Measurements from ENCODE around the gene PRPH2. TPM values are rescaled to one million over a fixed set of nuclear protein-coding genes. Genes with fewer than 3 reads are reported as not detected.

The PRPH2 gene
- polyA plus RNA-seq, 1 of the 3 experiments (the other 2 are of a cell fraction), result not detected

DNA sequence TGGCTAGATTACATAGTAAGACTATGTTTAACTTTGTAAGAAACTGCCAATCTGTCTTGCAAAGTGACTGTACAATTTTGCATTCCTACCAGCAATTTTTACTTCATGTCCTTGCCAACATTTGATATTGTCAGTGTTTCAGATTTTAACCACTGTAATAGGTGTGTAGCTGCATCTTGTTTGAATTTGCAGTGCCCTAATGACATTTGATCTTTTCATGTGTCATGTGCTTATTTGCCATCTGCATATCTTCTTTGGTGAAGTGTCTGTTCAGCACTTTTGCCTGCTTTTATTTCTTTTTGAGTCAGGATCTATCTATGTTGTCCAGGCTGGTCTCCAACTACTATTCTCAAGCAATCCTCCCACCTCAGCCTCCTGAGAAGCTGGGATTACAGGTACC is 2.4 kb upstream of the PRPH2 start:
- H4K20me1 ChIP-seq (ENCODE audit: insufficient read depth), result no peaks in the 10 kb centered on the region
- H3K4me3 ChIP-seq (ENCODE audit: low read depth in 2 of 2, low read length in 1 of 2), result no peak overlapping the region
- no peak overlapping the region for H3K27ac ChIP-seq (ENCODE audit: low read depth in 2 of 2, low read length in 1 of 2)
- TF ChIP-seq FOXJ3 (CRISPR knock-in tag; IDR thresholded peaks at IDR 0.05) (no peak), TCF12 (IDR thresholded peaks at IDR 0.05) (no peak), MXI1 (IDR thresholded peaks at IDR 0.05; ENCODE audit: low read depth, low read length) (no peak), RAD21 (IDR thresholded peaks at IDR 0.05; ENCODE audit: low read length) (no peak), TEAD4 (IDR thresholded peaks at IDR 0.05; ENCODE audit: borderline replicate concordance, insufficient read depth) (no peak), RFX5 (IDR thresholded peaks at IDR 0.05; ENCODE audit: low read length) (no peak), FOXM1 (IDR thresholded peaks at IDR 0.05; ENCODE audit: low read depth) (no peak), GABPA (IDR thresholded peaks at IDR 0.05; ENCODE audit: low read depth) (no peak), POLR2AphosphoS5 (IDR thresholded peaks at IDR 0.05; ENCODE audit: low read depth, low read length) (no peak), JUND (IDR thresholded peaks at IDR 0.05) (no peak), MEF2A (IDR thresholded peaks at IDR 0.05; ENCODE audit: borderline replicate concordance, low read depth) (no peak), FOSL2 (IDR thresholded peaks at IDR 0.05; ENCODE audit: borderline replicate concordance, low read depth) (no peak), SIN3A (IDR thresholded peaks at IDR 0.05; ENCODE audit: borderline replicate concordance, low read depth, low read length) (no peak), RXRA (IDR thresholded peaks at IDR 0.05; ENCODE audit: borderline replicate concordance, low read depth) (no peak), CHD2 (IDR thresholded peaks at IDR 0.05; ENCODE audit: low read length, partially characterized antibody) (no peak)
- TF ChIP-seq, protein P1, sequence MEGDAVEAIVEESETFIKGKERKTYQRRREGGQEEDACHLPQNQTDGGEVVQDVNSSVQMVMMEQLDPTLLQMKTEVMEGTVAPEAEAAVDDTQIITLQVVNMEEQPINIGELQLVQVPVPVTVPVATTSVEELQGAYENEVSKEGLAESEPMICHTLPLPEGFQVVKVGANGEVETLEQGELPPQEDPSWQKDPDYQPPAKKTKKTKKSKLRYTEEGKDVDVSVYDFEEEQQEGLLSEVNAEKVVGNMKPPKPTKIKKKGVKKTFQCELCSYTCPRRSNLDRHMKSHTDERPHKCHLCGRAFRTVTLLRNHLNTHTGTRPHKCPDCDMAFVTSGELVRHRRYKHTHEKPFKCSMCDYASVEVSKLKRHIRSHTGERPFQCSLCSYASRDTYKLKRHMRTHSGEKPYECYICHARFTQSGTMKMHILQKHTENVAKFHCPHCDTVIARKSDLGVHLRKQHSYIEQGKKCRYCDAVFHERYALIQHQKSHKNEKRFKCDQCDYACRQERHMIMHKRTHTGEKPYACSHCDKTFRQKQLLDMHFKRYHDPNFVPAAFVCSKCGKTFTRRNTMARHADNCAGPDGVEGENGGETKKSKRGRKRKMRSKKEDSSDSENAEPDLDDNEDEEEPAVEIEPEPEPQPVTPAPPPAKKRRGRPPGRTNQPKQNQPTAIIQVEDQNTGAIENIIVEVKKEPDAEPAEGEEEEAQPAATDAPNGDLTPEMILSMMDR (IDR thresholded peaks at IDR 0.05), result no peak
- TF ChIP-seq, protein P2, sequence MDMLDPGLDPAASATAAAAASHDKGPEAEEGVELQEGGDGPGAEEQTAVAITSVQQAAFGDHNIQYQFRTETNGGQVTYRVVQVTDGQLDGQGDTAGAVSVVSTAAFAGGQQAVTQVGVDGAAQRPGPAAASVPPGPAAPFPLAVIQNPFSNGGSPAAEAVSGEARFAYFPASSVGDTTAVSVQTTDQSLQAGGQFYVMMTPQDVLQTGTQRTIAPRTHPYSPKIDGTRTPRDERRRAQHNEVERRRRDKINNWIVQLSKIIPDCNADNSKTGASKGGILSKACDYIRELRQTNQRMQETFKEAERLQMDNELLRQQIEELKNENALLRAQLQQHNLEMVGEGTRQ (IDR thresholded peaks at IDR 0.05; ENCODE audit: borderline replicate concordance, low read depth, low read length), result no peak
- TF ChIP-seq, protein P3, sequence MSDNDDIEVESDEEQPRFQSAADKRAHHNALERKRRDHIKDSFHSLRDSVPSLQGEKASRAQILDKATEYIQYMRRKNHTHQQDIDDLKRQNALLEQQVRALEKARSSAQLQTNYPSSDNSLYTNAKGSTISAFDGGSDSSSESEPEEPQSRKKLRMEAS (IDR thresholded peaks at IDR 0.05; ENCODE audit: low read depth), result no peak
- TF ChIP-seq, protein P4, sequence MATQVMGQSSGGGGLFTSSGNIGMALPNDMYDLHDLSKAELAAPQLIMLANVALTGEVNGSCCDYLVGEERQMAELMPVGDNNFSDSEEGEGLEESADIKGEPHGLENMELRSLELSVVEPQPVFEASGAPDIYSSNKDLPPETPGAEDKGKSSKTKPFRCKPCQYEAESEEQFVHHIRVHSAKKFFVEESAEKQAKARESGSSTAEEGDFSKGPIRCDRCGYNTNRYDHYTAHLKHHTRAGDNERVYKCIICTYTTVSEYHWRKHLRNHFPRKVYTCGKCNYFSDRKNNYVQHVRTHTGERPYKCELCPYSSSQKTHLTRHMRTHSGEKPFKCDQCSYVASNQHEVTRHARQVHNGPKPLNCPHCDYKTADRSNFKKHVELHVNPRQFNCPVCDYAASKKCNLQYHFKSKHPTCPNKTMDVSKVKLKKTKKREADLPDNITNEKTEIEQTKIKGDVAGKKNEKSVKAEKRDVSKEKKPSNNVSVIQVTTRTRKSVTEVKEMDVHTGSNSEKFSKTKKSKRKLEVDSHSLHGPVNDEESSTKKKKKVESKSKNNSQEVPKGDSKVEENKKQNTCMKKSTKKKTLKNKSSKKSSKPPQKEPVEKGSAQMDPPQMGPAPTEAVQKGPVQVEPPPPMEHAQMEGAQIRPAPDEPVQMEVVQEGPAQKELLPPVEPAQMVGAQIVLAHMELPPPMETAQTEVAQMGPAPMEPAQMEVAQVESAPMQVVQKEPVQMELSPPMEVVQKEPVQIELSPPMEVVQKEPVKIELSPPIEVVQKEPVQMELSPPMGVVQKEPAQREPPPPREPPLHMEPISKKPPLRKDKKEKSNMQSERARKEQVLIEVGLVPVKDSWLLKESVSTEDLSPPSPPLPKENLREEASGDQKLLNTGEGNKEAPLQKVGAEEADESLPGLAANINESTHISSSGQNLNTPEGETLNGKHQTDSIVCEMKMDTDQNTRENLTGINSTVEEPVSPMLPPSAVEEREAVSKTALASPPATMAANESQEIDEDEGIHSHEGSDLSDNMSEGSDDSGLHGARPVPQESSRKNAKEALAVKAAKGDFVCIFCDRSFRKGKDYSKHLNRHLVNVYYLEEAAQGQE (IDR thresholded peaks at IDR 0.05; ENCODE audit: low read depth, low read length), result no peak
- TF ChIP-seq, protein P5, sequence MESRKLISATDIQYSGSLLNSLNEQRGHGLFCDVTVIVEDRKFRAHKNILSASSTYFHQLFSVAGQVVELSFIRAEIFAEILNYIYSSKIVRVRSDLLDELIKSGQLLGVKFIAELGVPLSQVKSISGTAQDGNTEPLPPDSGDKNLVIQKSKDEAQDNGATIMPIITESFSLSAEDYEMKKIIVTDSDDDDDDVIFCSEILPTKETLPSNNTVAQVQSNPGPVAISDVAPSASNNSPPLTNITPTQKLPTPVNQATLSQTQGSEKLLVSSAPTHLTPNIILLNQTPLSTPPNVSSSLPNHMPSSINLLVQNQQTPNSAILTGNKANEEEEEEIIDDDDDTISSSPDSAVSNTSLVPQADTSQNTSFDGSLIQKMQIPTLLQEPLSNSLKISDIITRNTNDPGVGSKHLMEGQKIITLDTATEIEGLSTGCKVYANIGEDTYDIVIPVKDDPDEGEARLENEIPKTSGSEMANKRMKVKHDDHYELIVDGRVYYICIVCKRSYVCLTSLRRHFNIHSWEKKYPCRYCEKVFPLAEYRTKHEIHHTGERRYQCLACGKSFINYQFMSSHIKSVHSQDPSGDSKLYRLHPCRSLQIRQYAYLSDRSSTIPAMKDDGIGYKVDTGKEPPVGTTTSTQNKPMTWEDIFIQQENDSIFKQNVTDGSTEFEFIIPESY (IDR thresholded peaks at IDR 0.05; ENCODE audit: borderline replicate concordance, low read depth), result no peak
- ChIA-PET POLR2A (no interaction called here), CTCF (interaction anchor here (1.4 to 4.0 kb wide), 6 partner anchors 23 to 76 kb away, joined by 3 to 58 read pairs (median 10); no protein-coding TSS in a partner anchor)
- no peaks in the 10 kb centered on the region for H3K9me2 ChIP-seq
- no peak for DNase-seq
- H3K9me3 ChIP-seq, result no peaks in the 10 kb centered on the region
- no peaks in the 10 kb centered on the region for H3F3A ChIP-seq (replicated peaks; ENCODE audit: insufficient read depth)
- H3K9ac ChIP-seq, result no peak overlapping the region
- peaks cover 0 to 7% of the 10 kb centered on the region in 2 experiments; a peak in 1 of 4 replicates for H3K4me1 ChIP-seq (ENCODE audit: control insufficient read depth in 1 of 2, insufficient read depth in 2 of 2, low read depth in 1 of 2, low read length in 1 of 2)
- no peak overlapping the region for H2AFZ ChIP-seq (ENCODE audit: low read depth)
- H3K36me3 ChIP-seq (replicated peaks in 1 of 2; ENCODE audit: control insufficient read depth in 1 of 2, insufficient read depth in 2 of 2, low read length in 1 of 2), result no peaks in the 10 kb centered on the region
- H3K4me2 ChIP-seq, result no peak overlapping the region
- H3K79me2 ChIP-seq (ENCODE audit: insufficient read depth), result no peaks in the 10 kb centered on the region
- H3K27me3 ChIP-seq (ENCODE audit: insufficient read depth), result no peaks in the 10 kb centered on the region

Measured in SK-N-SH (cell line).